ENCODE measurements around the gene ATP10A. TPM values are rescaled to one million over a fixed set of nuclear protein-coding genes. Genes with fewer than 3 reads are reported as not detected.
A peak's percentile ranks its signal among the peaks of the same experiment; 100 is the strongest.

The ATP10A gene
- total and polyA plus RNA-seq, 2 of the 8 experiments (the other 6 are each of a cell fraction or from before 2014, with no cell fraction given), result 2.0 to 2.8 TPM

- H2BK120ac ChIP-seq (replicated peaks; ENCODE audit: low read depth, low read length), result no peak overlapping the region
- no peaks in the 10 kb centered on the region for H3K79me1 ChIP-seq (ENCODE audit: low read depth, low read length)
- FAIRE-seq, result no peak
- peaks cover 9% of the 10 kb centered on the region; the same call in 1 of the 2 replicates for H3K23me2 ChIP-seq (ENCODE audit: low read depth, low read length)
- no peak overlapping the region for H4K5ac ChIP-seq (ENCODE audit: insufficient read length, low read depth, low read length)
- peak overlapping the region in 1 of 2 experiments; percentile 47; a peak in 1 of 4 replicates for H3K4me2 ChIP-seq (ENCODE audit: insufficient read depth in 1 of 2, low read depth in 2 of 2, low read length in 2 of 2)
- DNase-seq (ENCODE audit: low read depth in 1 of 2, low spot score in 2 of 2), result no peak
- no peak overlapping the region for H4K8ac ChIP-seq (ENCODE audit: extremely low read depth, insufficient read depth, low read length)
- H3K9me3 ChIP-seq (ENCODE audit: insufficient read depth in 2 of 2, low read depth in 1 of 2, low read length in 1 of 2), result no peaks in the 10 kb centered on the region
- H3K27me3 ChIP-seq (replicated peaks in 1 of 4; ENCODE audit: control insufficient read depth in 3 of 4, extremely low read depth in 1 of 4, insufficient read depth in 3 of 4, low read length in 3 of 4), result no peaks in the 10 kb centered on the region
- peak overlapping the region; percentile 81; the same call in 1 of the 2 replicates for H2BK5ac ChIP-seq (ENCODE audit: low read depth, low read length)
- no peak overlapping the region for H3K9ac ChIP-seq (replicated peaks in 1 of 4; ENCODE audit: extremely low read depth in 1 of 4, low read depth in 3 of 4, low read length in 3 of 4)
- no peaks in the 10 kb centered on the region for H3K79me2 ChIP-seq (ENCODE audit: control insufficient read depth in 1 of 2, insufficient read depth in 2 of 2, low read length in 2 of 2)
- H3K36me3 ChIP-seq (ENCODE audit: control insufficient read depth in 2 of 4, insufficient read depth in 4 of 4, low read length in 3 of 4), result no peaks in the 10 kb centered on the region
- CTCF ChIA-PET (ENCODE audit: partially characterized antibody), result interaction anchor here (0.6 to 1.1 kb wide), 2 partner anchors 96 to 335 kb away, joined by 3 read pairs; no protein-coding TSS in a partner anchor
- no peak overlapping the region for H3K56ac ChIP-seq (replicated peaks; ENCODE audit: insufficient read length, low read depth, low read length)
- H3K23ac ChIP-seq (ENCODE audit: insufficient read length), result no peak overlapping the region
- H3K4me1 ChIP-seq (replicated peaks in 1 of 4; ENCODE audit: control insufficient read depth in 3 of 4, insufficient read depth in 4 of 4, low read length in 3 of 4), result peaks cover 8 to 20% (median 14%) of the 10 kb centered on the region in 4 experiments
- H2BK12ac ChIP-seq (ENCODE audit: low read depth, low read length), result peak overlapping the region; percentile 84; the same call in 1 of the 2 replicates
- no peaks in the 10 kb centered on the region for H4K20me1 ChIP-seq (replicated peaks in 1 of 2; ENCODE audit: control insufficient read depth in 1 of 2, insufficient read depth in 2 of 2, low read length in 2 of 2)
- no peak overlapping the region for H3K18ac ChIP-seq (ENCODE audit: extremely low read depth, low read length)
- WGBS, 2 experiments (ENCODE audit: extremely low coverage in 1 of 2, insufficient coverage in 1 of 2, insufficient read length in 1 of 2, insufficient replicate concordance in 2 of 2, low coverage in 1 of 2, low lambda C conversion rate in 2 of 2, missing lambda C conversion rate in 1 of 2), result 88% methylated on average over 8 of the region's 8 CpGs; no CpG with 5 or more reads in 1 of the 2 experiments
- no peak overlapping the region for H2BK15ac ChIP-seq (ENCODE audit: low read length)
- H4K91ac ChIP-seq (replicated peaks; ENCODE audit: insufficient read length, low read length), result peak overlapping the region; percentile 4
- no peak overlapping the region for H3K4me3 ChIP-seq (ENCODE audit: extremely low read depth in 1 of 4, insufficient read depth in 2 of 4, low read depth in 3 of 4, low read length in 4 of 4)
- POLR2A ChIA-PET (ENCODE audit: partially characterized antibody), result no interaction called here
- H2AK5ac ChIP-seq (ENCODE audit: low read depth, low read length), result no peak overlapping the region
- TF ChIP-seq TEAD4 (IDR thresholded peaks at IDR 0.05; ENCODE audit: low read depth, low read length), result no peak
- no peak for TF ChIP-seq POLR2AphosphoS5 (IDR thresholded peaks at IDR 0.05; ENCODE audit: low read depth, low read length)
- TF ChIP-seq PHF8 (conservative IDR thresholded peaks at IDR 0.05; ENCODE audit: low read depth, low read length), result no peak
- no peak for TF ChIP-seq ASH2L (IDR thresholded peaks at IDR 0.05; ENCODE audit: low read length)
- no peak for TF ChIP-seq E2F6 (IDR thresholded peaks at IDR 0.05)
- TF ChIP-seq CEBPB (IDR thresholded peaks at IDR 0.05; ENCODE audit: low read depth, low read length), result no peak
- TF ChIP-seq MAFK (IDR thresholded peaks at IDR 0.05; ENCODE audit: low read depth, low read length), result no peak
- no peak overlapping the region for H3K4ac ChIP-seq (replicated peaks; ENCODE audit: insufficient read length, low read depth, low read length)
- H2BK20ac ChIP-seq (ENCODE audit: low read length), result 0 out of 2 replicates have a peak overlapping the region, but pooled peaks have one; percentile 75
- H2AFZ ChIP-seq (ENCODE audit: low read length), result no peak overlapping the region
- no peak overlapping the region for H3K14ac ChIP-seq (ENCODE audit: insufficient read length)
- H3K27ac ChIP-seq (ENCODE audit: low read depth, low read length), result no peak overlapping the region
Measured at GRCh38 chr15:25848325-25848724, 14.8 kb downstream of the ATP10A start.

All from H1 (cell line).